HepG2 (cell line): ENCODE measurements around the gene ZNF512B. TPM values are rescaled to one million over a fixed set of nuclear protein-coding genes. Genes with fewer than 3 reads are reported as not detected.

Experiments used
- CHD4 ChIP-seq: fragments of 200-600 bp; sonication (generic); IDR thresholded peaks from 2 replicates; pipeline ENCODE4 v1.7.0; 2017; ENCODE audit warnings: mild to moderate bottlenecking, low read length, borderline replicate concordance
- ISL2 ChIP-seq: sonication (generic); formaldehyde crosslinking; IDR thresholded peaks from 2 replicates; pipeline ENCODE4 v1.5.0; 2020; ENCODE audit warnings: missing genetic modification reagents
- JUN ChIP-seq: sonication (generic); formaldehyde crosslinking; IDR thresholded peaks from 2 replicates; pipeline ENCODE4 v1.4.0; 2020; ENCODE audit warnings: mild to moderate bottlenecking, missing genetic modification reagents
- KDM5A ChIP-seq: fragments of 200-600 bp; sonication (generic); IDR thresholded peaks from 2 replicates; pipeline ENCODE4 v1.7.0; 2018; ENCODE audit warnings: antibody characterized with exemption, mild to moderate bottlenecking, low read length, borderline replicate concordance
- LCORL ChIP-seq, 2 experiments: fragments of 450-650 bp in 1 of 2; sonication (generic) in 1 of 2; formaldehyde crosslinking in 1 of 2; IDR thresholded peaks; 2 replicates each; pipeline versions ENCODE4 v1.5.0 to v1.6.1; 2017 to 2020; ENCODE audit warnings: antibody characterized with exemption in 1 of 2, missing genetic modification reagents in 1 of 2
- MED8 ChIP-seq: sonication (generic); formaldehyde crosslinking; IDR thresholded peaks from 2 replicates; pipeline ENCODE4 v1.8.1; 2023; ENCODE audit warnings: mild to moderate bottlenecking, missing genetic modification reagents; ENCODE audit not compliant: insufficient replicate concordance
- RNF2 ChIP-seq: fragments of 450-650 bp; conservative IDR thresholded peaks from 2 replicates; pipeline ENCODE4 v1.6.1; 2016; ENCODE audit warnings: low read depth
- SMAD3 ChIP-seq: sonication (generic); formaldehyde crosslinking; IDR thresholded peaks from 2 replicates; pipeline ENCODE4 v1.4.0; 2020; ENCODE audit warnings: missing genetic modification reagents
- ZFY ChIP-seq: sonication (generic); formaldehyde crosslinking; IDR thresholded peaks from 2 replicates; pipeline ENCODE4 v1.4.0; 2020; ENCODE audit warnings: missing genetic modification reagents
- ZNF337 ChIP-seq: sonication (generic); formaldehyde crosslinking; IDR thresholded peaks from 2 replicates; pipeline ENCODE4 v1.5.1; 2020; ENCODE audit warnings: missing genetic modification reagents, low read depth, mild to moderate bottlenecking, borderline replicate concordance
- ZNF549 ChIP-seq: sonication (generic); formaldehyde crosslinking; IDR thresholded peaks from 2 replicates; pipeline ENCODE4 v1.5.0; 2020; ENCODE audit warnings: missing genetic modification reagents
- ZNF589 ChIP-seq: sonication (generic); formaldehyde crosslinking; conservative IDR thresholded peaks from 2 replicates; pipeline ENCODE4 v1.8.0; 2022; ENCODE audit warnings: mild to moderate bottlenecking, moderate library complexity, missing genetic modification reagents
- ZSCAN25 ChIP-seq: sonication (generic); formaldehyde crosslinking; IDR thresholded peaks from 2 replicates; pipeline ENCODE4 v1.8.0; 2022; ENCODE audit warnings: mild to moderate bottlenecking, missing genetic modification reagents
- polyA plus RNA-seq, 8 experiments: library from polyadenylated mRNA; depleted of rRNA in 3 of 8; stranded (reverse) in 7 of 8; unstranded in 1 of 8; fragments of >200 nt; fragmentation: Illumina TruSeq in 4 of 8; extraction: Trizol in 4 of 8; gene quantifications; 2 replicates each; pipeline versions ENCODE4 v1.2.1 to v1.2.3, GENCODE V29; 2011 to 2016; ENCODE audit warnings: low read depth in 4 of 8, missing spikeins in 1 of 8, mixed read lengths in 1 of 8; ENCODE audit not compliant: insufficient read depth in 1 of 8
- total RNA-seq, 5 experiments: library from RNA; depleted of rRNA; stranded (reverse); fragments of >200 nt; fragmentation: Illumina TruSeq; extraction: Trizol; gene quantifications; 2 replicates each; pipeline ENCODE4 v1.2.3, GENCODE V29; 2016; ENCODE audit warnings: low read depth in 1 of 5
- TF ChIP-seq, protein P1 (sequence below): sonication (generic); formaldehyde crosslinking; IDR thresholded peaks from 2 replicates; pipeline ENCODE4 v1.8.1; 2022; ENCODE audit warnings: low read depth, mild to moderate bottlenecking, missing genetic modification reagents
- TF ChIP-seq, protein P2 (sequence below): sonication (generic); formaldehyde crosslinking; IDR thresholded peaks from 2 replicates; pipeline ENCODE4 v1.4.0; 2020; ENCODE audit warnings: missing genetic modification reagents, mild to moderate bottlenecking, borderline replicate concordance
- TF ChIP-seq, protein P3 (sequence below): sonication (generic); formaldehyde crosslinking; IDR thresholded peaks from 2 replicates; pipeline ENCODE4 v1.4.0; 2020; ENCODE audit warnings: mild to moderate bottlenecking, missing genetic modification reagents
- TF ChIP-seq, protein P4 (sequence below): sonication (generic); formaldehyde crosslinking; IDR thresholded peaks from 2 replicates; pipeline ENCODE4 v1.8.0; 2023; ENCODE audit warnings: mild to moderate bottlenecking, missing genetic modification reagents
- TF ChIP-seq, protein P5 (sequence below): sonication (generic); formaldehyde crosslinking; IDR thresholded peaks from 2 replicates; pipeline ENCODE4; 2020; ENCODE audit warnings: missing genetic modification reagents, mild to moderate bottlenecking, borderline replicate concordance

Gene ZNF512B
- total and polyA plus RNA-seq, 2 of the 13 experiments (the other 11 are each of a cell fraction or from before 2014, with no cell fraction given), result 11.5 to 30.6 TPM

DNA sequence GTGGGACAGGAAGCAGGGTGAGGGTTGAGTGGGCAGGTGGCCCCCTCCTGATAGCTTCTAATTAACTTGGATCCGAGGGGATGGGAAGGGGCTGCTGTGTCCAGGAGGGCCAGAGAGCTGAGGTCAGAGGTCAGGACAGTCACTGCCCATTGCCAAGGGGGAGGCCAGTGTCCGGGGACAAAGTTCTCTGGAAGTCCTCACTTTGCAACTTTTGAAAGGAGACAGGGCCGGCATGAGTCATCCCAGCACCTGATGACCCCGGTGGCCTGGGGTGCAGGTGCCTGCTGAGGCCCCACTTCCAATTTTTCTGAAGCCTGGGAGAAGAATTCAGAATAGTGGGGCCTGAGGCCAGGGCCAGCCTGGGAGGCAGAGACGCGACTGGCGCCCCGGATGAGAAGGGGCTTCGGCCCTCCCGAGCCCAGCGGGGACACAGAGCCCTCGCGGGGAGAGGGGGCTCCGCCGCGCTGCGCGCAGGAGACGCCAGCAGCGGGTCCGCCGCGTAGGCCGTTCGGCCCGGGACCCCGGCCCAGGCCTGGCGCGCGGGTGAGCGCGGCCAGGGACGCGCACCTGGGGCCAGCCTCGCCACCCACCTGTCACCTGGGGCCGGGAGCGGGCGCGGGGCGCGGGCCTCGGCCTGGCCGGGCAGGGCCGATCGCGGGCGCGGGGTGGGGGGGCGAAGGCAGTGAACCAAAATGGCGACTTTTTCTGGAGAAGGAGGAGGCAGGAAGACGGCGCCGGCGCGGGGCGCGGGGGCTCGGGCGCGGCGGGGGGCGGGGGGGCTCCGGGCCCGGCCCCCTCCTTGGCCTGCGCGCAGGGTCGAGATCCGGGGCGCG, 586 bp downstream of the ZNF512B start (continued):
- TF ChIP-seq CHD4, result peak; percentile 11
- TF ChIP-seq, protein P1, sequence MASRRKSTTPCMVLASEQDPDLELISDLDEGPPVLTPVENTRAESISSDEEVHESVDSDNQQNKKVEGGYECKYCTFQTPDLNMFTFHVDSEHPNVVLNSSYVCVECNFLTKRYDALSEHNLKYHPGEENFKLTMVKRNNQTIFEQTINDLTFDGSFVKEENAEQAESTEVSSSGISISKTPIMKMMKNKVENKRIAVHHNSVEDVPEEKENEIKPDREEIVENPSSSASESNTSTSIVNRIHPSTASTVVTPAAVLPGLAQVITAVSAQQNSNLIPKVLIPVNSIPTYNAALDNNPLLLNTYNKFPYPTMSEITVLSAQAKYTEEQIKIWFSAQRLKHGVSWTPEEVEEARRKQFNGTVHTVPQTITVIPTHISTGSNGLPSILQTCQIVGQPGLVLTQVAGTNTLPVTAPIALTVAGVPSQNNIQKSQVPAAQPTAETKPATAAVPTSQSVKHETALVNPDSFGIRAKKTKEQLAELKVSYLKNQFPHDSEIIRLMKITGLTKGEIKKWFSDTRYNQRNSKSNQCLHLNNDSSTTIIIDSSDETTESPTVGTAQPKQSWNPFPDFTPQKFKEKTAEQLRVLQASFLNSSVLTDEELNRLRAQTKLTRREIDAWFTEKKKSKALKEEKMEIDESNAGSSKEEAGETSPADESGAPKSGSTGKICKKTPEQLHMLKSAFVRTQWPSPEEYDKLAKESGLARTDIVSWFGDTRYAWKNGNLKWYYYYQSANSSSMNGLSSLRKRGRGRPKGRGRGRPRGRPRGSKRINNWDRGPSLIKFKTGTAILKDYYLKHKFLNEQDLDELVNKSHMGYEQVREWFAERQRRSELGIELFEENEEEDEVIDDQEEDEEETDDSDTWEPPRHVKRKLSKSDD (CRISPR knock-in tag), result no peak
- peak; percentile 80 for TF ChIP-seq ZSCAN25 (CRISPR knock-in tag)
- no peak for TF ChIP-seq ZNF589
- TF ChIP-seq, protein P2, sequence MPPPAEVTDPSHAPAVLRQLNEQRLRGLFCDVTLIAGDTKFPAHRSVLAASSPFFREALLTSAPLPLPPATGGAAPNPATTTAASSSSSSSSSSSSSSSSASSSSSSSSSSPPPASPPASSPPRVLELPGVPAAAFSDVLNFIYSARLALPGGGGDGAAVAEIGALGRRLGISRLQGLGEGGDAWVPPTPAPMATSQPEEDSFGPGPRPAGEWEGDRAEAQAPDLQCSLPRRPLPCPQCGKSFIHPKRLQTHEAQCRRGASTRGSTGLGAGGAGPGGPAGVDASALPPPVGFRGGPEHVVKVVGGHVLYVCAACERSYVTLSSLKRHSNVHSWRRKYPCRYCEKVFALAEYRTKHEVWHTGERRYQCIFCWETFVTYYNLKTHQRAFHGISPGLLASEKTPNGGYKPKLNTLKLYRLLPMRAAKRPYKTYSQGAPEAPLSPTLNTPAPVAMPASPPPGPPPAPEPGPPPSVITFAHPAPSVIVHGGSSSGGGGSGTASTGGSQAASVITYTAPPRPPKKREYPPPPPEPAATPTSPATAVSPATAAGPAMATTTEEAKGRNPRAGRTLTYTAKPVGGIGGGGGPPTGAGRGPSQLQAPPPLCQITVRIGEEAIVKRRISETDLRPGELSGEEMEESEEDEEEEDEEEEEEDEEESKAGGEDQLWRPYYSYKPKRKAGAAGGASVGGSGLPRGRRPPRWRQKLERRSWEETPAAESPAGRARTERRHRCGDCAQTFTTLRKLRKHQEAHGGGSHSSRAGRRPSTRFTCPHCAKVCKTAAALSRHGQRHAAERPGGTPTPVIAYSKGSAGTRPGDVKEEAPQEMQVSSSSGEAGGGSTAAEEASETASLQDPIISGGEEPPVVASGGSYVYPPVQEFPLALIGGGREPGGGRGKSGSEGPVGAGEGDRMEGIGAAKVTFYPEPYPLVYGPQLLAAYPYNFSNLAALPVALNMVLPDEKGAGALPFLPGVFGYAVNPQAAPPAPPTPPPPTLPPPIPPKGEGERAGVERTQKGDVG (CRISPR knock-in tag), result peak; percentile 96
- TF ChIP-seq MED8 (CRISPR knock-in tag), result peak; percentile 64
- peak; percentile 96 for TF ChIP-seq JUN (CRISPR knock-in tag)
- TF ChIP-seq LCORL (IDR thresholded peaks at IDR 0.05), result no peak
- TF ChIP-seq LCORL (CRISPR knock-in tag; IDR thresholded peaks at IDR 0.05), result peak; percentile 94
- TF ChIP-seq, protein P3, sequence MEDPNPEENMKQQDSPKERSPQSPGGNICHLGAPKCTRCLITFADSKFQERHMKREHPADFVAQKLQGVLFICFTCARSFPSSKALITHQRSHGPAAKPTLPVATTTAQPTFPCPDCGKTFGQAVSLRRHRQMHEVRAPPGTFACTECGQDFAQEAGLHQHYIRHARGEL (CRISPR knock-in tag), result peak; percentile 35; the same call in 1 of the 2 replicates
- TF ChIP-seq, protein P4, sequence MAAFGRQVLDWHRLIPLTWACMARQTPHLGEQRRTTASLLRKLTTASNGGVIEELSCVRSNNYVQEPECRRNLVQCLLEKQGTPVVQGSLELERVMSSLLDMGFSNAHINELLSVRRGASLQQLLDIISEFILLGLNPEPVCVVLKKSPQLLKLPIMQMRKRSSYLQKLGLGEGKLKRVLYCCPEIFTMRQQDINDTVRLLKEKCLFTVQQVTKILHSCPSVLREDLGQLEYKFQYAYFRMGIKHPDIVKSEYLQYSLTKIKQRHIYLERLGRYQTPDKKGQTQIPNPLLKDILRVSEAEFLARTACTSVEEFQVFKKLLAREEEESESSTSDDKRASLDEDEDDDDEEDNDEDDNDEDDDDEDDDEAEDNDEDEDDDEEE (CRISPR knock-in tag), result peak; percentile 56; the same call in 1 of the 2 replicates
- peak; percentile 40; the same call in 1 of the 2 replicates for TF ChIP-seq ISL2 (CRISPR knock-in tag)
- 0 out of 2 replicates have a peak, but pooled peaks have one; percentile 3 for TF ChIP-seq RNF2
- TF ChIP-seq, protein P5, sequence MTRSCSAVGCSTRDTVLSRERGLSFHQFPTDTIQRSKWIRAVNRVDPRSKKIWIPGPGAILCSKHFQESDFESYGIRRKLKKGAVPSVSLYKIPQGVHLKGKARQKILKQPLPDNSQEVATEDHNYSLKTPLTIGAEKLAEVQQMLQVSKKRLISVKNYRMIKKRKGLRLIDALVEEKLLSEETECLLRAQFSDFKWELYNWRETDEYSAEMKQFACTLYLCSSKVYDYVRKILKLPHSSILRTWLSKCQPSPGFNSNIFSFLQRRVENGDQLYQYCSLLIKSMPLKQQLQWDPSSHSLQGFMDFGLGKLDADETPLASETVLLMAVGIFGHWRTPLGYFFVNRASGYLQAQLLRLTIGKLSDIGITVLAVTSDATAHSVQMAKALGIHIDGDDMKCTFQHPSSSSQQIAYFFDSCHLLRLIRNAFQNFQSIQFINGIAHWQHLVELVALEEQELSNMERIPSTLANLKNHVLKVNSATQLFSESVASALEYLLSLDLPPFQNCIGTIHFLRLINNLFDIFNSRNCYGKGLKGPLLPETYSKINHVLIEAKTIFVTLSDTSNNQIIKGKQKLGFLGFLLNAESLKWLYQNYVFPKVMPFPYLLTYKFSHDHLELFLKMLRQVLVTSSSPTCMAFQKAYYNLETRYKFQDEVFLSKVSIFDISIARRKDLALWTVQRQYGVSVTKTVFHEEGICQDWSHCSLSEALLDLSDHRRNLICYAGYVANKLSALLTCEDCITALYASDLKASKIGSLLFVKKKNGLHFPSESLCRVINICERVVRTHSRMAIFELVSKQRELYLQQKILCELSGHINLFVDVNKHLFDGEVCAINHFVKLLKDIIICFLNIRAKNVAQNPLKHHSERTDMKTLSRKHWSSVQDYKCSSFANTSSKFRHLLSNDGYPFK (CRISPR knock-in tag), result peak; percentile 75; the same call in 1 of the 2 replicates
- TF ChIP-seq KDM5A, result no peak
- TF ChIP-seq ZFY (CRISPR knock-in tag), result peak; percentile 79
- no peak for TF ChIP-seq ZNF337
- peak; percentile 78 for TF ChIP-seq SMAD3 (CRISPR knock-in tag)
- TF ChIP-seq ZNF549 (CRISPR knock-in tag), result no peak
